Smooth muscle cell (in vitro differentiated cells): Measurements from ENCODE around the gene MBLAC2. TPM values are rescaled to one million over a fixed set of nuclear protein-coding genes. Genes with fewer than 3 reads are reported as not detected.

ENCODE experiments used
- DNase-seq: peaks from one replicate; lab custom pipeline; 2025; ENCODE audit not compliant: unreplicated experiment; lab: John Stamatoyannopoulos, UW
- H2AFZ ChIP-seq: fragments of 200-600 bp; sonication (generic); 2 replicates; pipeline ENCODE4 v1.6.0; 2016; ENCODE audit warnings: antibody characterized with exemption, low read depth, mild to moderate bottlenecking
- H3F3A ChIP-seq: fragments of 200-600 bp; sonication (generic); 2 replicates; pipeline ENCODE4 v1.6.0; 2017; ENCODE audit warnings: antibody characterized with exemption, low read depth
- H3K27ac ChIP-seq: fragments of 200-600 bp; sonication (generic); 2 replicates; pipeline ENCODE4 v1.5.1; 2016; ENCODE audit warnings: low read depth, mild to moderate bottlenecking
- H3K27me3 ChIP-seq: fragments of 200-600 bp; sonication (generic); 2 replicates; pipeline ENCODE4 v1.6.1; 2016; ENCODE audit warnings: low read depth, mild to moderate bottlenecking
- H3K36me3 ChIP-seq: fragments of 200-600 bp; sonication (generic); 2 replicates; pipeline ENCODE4 v1.5.1; 2016; ENCODE audit warnings: low read depth
- H3K4me1 ChIP-seq: fragments of 200-600 bp; sonication (generic); 2 replicates; pipeline ENCODE4 v1.5.1; 2016; ENCODE audit warnings: low read depth
- H3K4me2 ChIP-seq: fragments of 200-600 bp; sonication (generic); 2 replicates; pipeline ENCODE4 v1.6.0; 2016; ENCODE audit warnings: mild to moderate bottlenecking
- H3K4me3 ChIP-seq: fragments of 200-600 bp; sonication (generic); 2 replicates; pipeline ENCODE4 v1.5.1; 2016; ENCODE audit warnings: mild to moderate bottlenecking
- H3K79me2 ChIP-seq: fragments of 200-600 bp; sonication (generic); 2 replicates; pipeline ENCODE4 v1.6.0; 2016; ENCODE audit warnings: low read depth, mild to moderate bottlenecking
- H3K9ac ChIP-seq: fragments of 200-600 bp; sonication (generic); 2 replicates; pipeline ENCODE4 v1.6.0; 2016; ENCODE audit warnings: low read depth
- H3K9me3 ChIP-seq: fragments of 200-600 bp; sonication (generic); replicated peaks from 2 replicates; pipeline ENCODE4 v1.5.1; 2016; ENCODE audit warnings: low read depth
- H4K20me1 ChIP-seq: fragments of 200-600 bp; sonication (generic); 2 replicates; pipeline ENCODE4 v1.6.0; 2016; ENCODE audit warnings: low read depth
- WGBS: methylation state at CpG from one replicate; pipeline ENCODE4 v1.1.7; 2016; ENCODE audit warnings: low lambda C conversion rate; 5-methylcytosine and 5-hydroxymethylcytosine counted together
- polyA plus RNA-seq: library from polyadenylated mRNA; unstranded; fragments of >200 nt; fragmentation: Nextera tagmentation; extraction: Ambion mirVana; gene quantifications from 2 replicates; pipeline ENCODE4 v1.2.1, GENCODE V29; 2016
- total RNA-seq: library from RNA; depleted of rRNA; stranded (reverse); fragments of >200 nt; gene quantifications from 2 replicates; pipeline ENCODE4 v1.2.3, GENCODE V29; 2014
- TF ChIP-seq, protein P1 (sequence below): fragments of 200-600 bp; sonication (generic); IDR thresholded peaks from 2 replicates; pipeline ENCODE4 v1.5.1; 2017; ENCODE audit warnings: borderline replicate concordance, mild to moderate bottlenecking, antibody characterized with exemption; ENCODE audit not compliant: insufficient read depth, poor library complexity, severe bottlenecking

MBLAC2 gene
- total and polyA plus RNA-seq, 2 experiments from 2014 or later = 1.9 to 3.8 TPM

DNA sequence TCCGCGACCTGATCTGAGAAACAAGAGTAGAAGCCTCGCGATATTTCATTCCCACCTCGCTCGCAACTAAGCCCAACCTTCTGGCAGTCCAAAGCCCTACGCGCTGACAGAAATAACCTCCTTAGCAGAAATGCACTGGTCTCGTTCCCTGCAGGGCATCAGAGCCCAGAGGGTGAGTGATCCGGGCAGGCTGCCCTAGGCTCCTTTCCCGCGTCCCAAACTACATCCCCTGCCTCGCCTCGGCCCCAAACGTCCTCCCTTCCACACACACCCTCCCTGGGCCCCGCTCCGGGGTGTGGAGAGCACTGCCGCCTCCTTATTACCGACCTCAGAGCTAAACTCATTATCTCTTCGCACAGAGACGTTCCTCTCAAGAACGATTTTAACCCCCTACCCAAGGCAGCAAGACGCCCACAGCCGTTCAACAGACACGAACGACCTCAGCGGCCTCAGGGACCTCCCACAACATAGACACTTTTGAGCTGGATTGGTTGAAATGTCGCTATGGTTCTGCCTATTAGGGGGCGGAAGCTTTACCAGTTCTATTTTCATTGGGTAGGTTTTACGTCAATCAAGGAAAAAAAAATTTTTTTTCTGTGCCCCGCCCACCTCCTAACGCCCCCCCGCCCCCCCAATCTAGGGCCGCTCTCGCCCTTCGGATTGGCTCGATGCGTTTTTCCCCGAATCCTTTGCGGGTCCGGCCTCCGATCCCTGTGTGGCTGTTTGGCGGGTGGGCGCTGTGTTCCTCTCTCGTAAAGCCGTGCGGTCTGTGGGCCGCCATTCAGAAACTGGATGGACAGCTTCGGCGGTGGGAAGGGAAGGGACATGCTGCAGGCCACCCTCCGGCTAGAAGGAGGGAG, 65.0 kb downstream of the MBLAC2 start, which contains the start of gene CETN3:
Gene CETN3 (minus strand): TSS at position 439 of the 860 bp plus-strand sequence. CDS start 95 bp downstream, at position 344.
- H3K27me3 ChIP-seq = no peaks in the 10 kb centered on the region
- DNase-seq = peak; percentile 82
- H3F3A ChIP-seq = no peaks in the 10 kb centered on the region
- H2AFZ ChIP-seq = peak within 1 kb of the TSS; percentile 98
- TF ChIP-seq, protein P1, sequence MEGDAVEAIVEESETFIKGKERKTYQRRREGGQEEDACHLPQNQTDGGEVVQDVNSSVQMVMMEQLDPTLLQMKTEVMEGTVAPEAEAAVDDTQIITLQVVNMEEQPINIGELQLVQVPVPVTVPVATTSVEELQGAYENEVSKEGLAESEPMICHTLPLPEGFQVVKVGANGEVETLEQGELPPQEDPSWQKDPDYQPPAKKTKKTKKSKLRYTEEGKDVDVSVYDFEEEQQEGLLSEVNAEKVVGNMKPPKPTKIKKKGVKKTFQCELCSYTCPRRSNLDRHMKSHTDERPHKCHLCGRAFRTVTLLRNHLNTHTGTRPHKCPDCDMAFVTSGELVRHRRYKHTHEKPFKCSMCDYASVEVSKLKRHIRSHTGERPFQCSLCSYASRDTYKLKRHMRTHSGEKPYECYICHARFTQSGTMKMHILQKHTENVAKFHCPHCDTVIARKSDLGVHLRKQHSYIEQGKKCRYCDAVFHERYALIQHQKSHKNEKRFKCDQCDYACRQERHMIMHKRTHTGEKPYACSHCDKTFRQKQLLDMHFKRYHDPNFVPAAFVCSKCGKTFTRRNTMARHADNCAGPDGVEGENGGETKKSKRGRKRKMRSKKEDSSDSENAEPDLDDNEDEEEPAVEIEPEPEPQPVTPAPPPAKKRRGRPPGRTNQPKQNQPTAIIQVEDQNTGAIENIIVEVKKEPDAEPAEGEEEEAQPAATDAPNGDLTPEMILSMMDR = no peak
- peak within 1 kb of the TSS; percentile 97 for H3K27ac ChIP-seq
- H3K79me2 ChIP-seq = peaks cover 19% of the 10 kb centered on the region
- 1% methylated on average over 51 of the region's 51 CpGs for WGBS
- H3K9me3 ChIP-seq = no peaks in the 10 kb centered on the region
- H3K4me1 ChIP-seq = peaks cover 38% of the 10 kb centered on the region
- H4K20me1 ChIP-seq = no peaks in the 10 kb centered on the region
- peak within 1 kb of the TSS; percentile 99 for H3K4me2 ChIP-seq
- peak within 1 kb of the TSS; percentile 96 for H3K9ac ChIP-seq
- peak within 1 kb of the TSS; percentile 78 for H3K4me3 ChIP-seq
- no peaks in the 10 kb centered on the region for H3K36me3 ChIP-seq

DNA sequence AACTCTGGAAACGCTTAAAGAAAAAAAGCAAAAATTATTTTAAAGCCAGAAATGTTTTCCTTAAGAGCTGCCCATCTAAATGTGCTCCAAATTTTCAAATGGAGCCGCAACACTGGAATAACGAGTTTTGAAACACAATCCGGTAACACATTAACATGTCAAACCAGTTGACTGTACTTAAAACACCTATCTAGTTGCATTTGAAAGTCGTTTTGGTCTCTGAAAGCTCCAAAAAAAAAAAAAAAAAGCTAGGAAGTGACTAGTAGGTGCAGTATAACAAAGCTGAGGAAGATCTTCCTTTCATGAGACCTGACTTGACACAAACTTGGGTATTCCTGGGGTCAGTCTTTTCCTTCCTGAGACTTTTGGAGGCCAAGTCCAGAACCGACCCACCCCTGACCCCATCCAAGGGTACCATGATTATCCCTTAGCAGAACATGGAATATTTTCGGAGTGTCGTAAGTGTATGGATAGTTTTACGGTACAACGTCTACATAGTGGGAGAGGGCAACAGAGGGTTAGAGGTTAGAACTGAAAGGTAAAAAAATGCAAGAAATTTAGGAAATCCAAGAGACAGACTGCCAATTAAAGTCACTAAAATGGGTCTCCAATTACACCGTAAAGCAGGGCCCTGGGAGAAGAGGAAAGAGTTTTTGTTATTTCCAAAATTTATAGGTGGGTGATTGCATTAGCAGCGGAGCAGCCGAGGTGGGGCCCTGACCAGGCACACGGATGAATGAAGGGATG, 65.8 kb downstream of the MBLAC2 start:
- TF ChIP-seq, protein P1 = no peak
- H3K36me3 ChIP-seq = no peaks in the 10 kb centered on the region
- peaks cover 19% of the 10 kb centered on the region for H3K79me2 ChIP-seq
- H3K9ac ChIP-seq = peak overlapping the region; percentile 96
- peaks cover 38% of the 10 kb centered on the region for H3K4me1 ChIP-seq
- peak overlapping the region; percentile 78 for H3K4me3 ChIP-seq
- peak overlapping the region; percentile 86 for H3K4me2 ChIP-seq
- H2AFZ ChIP-seq = peak overlapping the region; percentile 98
- H4K20me1 ChIP-seq = no peaks in the 10 kb centered on the region
- H3K27me3 ChIP-seq = no peaks in the 10 kb centered on the region
- no peak for DNase-seq
- no peaks in the 10 kb centered on the region for H3K9me3 ChIP-seq
- WGBS = 7% methylated on average over 14 of the region's 14 CpGs
- H3F3A ChIP-seq = no peaks in the 10 kb centered on the region
- H3K27ac ChIP-seq = peak overlapping the region; percentile 97

Other genes starting within 250 kb of the MBLAC2 start
- 32.0 and 36.7 TPM in 2 replicates for gene CETN3, start 65.0 kb downstream of the MBLAC2 start, total RNA-seq
- gene CETN3, start 65.0 kb downstream of the MBLAC2 start, polyA plus RNA-seq = 28.7 and 31.6 TPM in 2 replicates
- gene POLR3G, start 93 bp upstream of the MBLAC2 start, total RNA-seq = 1.0 and 2.3 TPM in 2 replicates
- 1.2 and 1.6 TPM in 2 replicates for gene POLR3G, start 93 bp upstream of the MBLAC2 start, polyA plus RNA-seq
- 52.5 and 53.0 TPM in 2 replicates for gene LYSMD3, start 54.8 kb upstream of the MBLAC2 start, total RNA-seq
- 14.3 and 15.1 TPM in 2 replicates for gene LYSMD3, start 54.8 kb upstream of the MBLAC2 start, polyA plus RNA-seq
- 17.7 and 18.3 TPM in 2 replicates for gene ADGRV1, start 84.0 kb upstream of the MBLAC2 start, total RNA-seq
- gene ADGRV1, start 84.0 kb upstream of the MBLAC2 start, polyA plus RNA-seq = 16.8 and 24.5 TPM in 2 replicates